ENCODE data around the gene FBXL7.

DNA sequence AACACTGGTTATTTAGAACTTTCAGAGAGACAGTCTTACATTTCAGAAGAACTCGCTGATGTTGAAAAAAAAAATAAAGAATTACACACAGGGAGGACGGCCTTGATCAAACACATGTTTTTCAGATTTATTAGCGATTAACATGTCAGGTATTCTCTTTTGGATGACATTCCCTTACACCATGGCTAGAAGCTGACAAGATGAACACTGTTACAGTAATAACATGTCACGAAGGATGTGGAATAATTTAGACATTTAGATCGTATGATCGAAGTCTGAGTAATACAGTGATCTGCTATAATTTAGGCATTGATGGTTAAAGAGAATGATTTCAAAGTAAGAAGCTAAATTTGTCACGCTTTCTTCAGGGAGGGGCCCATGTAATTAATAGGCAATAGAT lies 24.6 kb upstream of the FBXL7 start:
- no peak for TF ChIP-seq EZH2phosphoT487 (IDR thresholded peaks at IDR 0.05; ENCODE audit: insufficient read depth, low read depth)
- no peak for TF ChIP-seq EZH2 (IDR thresholded peaks at IDR 0.05; ENCODE audit: insufficient read depth, poor library complexity, severe bottlenecking)

Measured in GM23248 (cell line).